Progenitor cell of endocrine pancreas (in vitro differentiated cells): Measurements from ENCODE around the gene CROCC2. TPM values are rescaled to one million over a fixed set of nuclear protein-coding genes. Genes with fewer than 3 reads are reported as not detected.

Experiments used
- DNase-seq: peaks from one replicate; pipeline ENCODE4 v3.0.0; 2021; ENCODE audit warnings: low spot score; ENCODE audit not compliant: unreplicated experiment
- H3K27ac Mint-ChIP-seq: 2 replicates; pipeline ENCODE4 v1.8.0; 2021; ENCODE audit warnings: mild to moderate bottlenecking, moderate library complexity, mixed read lengths
- H3K27me3 Mint-ChIP-seq: 2 replicates; pipeline ENCODE4 v1.8.0; 2021; ENCODE audit warnings: mixed read lengths
- H3K36me3 Mint-ChIP-seq: 2 replicates; pipeline ENCODE4 v1.8.0; 2022; ENCODE audit warnings: mixed read lengths; ENCODE audit not compliant: insufficient read depth
- H3K4me1 Mint-ChIP-seq: 2 replicates; pipeline ENCODE4 v1.8.0; 2021; ENCODE audit warnings: low read depth, mixed read lengths
- H3K4me3 Mint-ChIP-seq: 2 replicates; pipeline ENCODE4 v1.8.0; 2021; ENCODE audit warnings: low read depth, mild to moderate bottlenecking, moderate library complexity, mixed read lengths
- H3K9me3 Mint-ChIP-seq: 2 replicates; pipeline ENCODE4 v1.8.0; 2021; ENCODE audit warnings: low read depth, mixed read lengths
- CTCF ChIP-seq: fragments of 200-600 bp; sonication (generic); IDR thresholded peaks from one replicate; pipeline ENCODE4 v1.5.0; 2021; ENCODE audit warnings: antibody characterized with exemption, mild to moderate bottlenecking; ENCODE audit not compliant: unreplicated experiment
- total RNA-seq: library from RNA; stranded (reverse); gene quantifications from 2 replicates; pipeline ENCODE4 v1.2.1, GENCODE V29; 2021

CROCC2 gene
- total RNA-seq, 1 donor from 2014 or later = 0.36 TPM

DNA sequence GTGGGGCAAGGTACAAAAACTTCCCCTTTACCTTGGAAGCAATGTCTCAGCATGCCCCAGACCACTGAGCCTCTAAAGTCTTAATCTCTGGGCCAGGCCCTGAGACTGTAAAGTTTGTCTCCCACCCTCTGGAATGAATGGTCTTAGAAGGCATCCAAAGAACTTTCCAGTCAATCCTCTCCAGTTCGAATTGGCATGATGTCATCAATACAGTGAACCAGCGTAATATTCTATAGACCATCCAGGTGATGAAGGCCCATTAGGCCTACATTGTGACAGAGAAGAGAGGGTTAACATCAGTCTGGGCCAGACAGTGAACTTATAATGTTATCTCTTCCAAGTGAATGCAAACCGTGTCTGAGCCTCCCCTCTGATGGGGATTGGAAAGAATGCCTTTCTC, 21.4 kb upstream of the CROCC2 start:
- no peak overlapping the region for H3K4me3 Mint-ChIP-seq
- DNase-seq = no peak
- no peak for TF ChIP-seq CTCF
- no peaks in the 10 kb centered on the region for H3K9me3 Mint-ChIP-seq
- no peaks in the 10 kb centered on the region for H3K27me3 Mint-ChIP-seq
- H3K36me3 Mint-ChIP-seq = no peaks in the 10 kb centered on the region
- H3K4me1 Mint-ChIP-seq = peaks cover 9% of the 10 kb centered on the region
- no peak overlapping the region for H3K27ac Mint-ChIP-seq

- no peak overlapping the region for H3K4me3 Mint-ChIP-seq
- H3K4me1 Mint-ChIP-seq = peaks cover 9% of the 10 kb centered on the region
Observed at GRCh38 chr2:240885566-240885965, 20.6 kb upstream of the CROCC2 start.

GRCh38 chr2:240886023-240886565, 20.0 kb upstream of the CROCC2 start:
- Mint-ChIP-seq H3K4me3 (no peak overlapping the region), H3K27ac (no peak overlapping the region), H3K4me1 (peaks cover 9% of the 10 kb centered on the region), H3K9me3 (no peaks in the 10 kb centered on the region), H3K27me3 (no peaks in the 10 kb centered on the region), H3K36me3 (no peaks in the 10 kb centered on the region)
- DNase-seq = no peak
- no peak for TF ChIP-seq CTCF

More at GRCh38 chr2:240885566-240885965, 20.6 kb upstream of the CROCC2 start:
- Mint-ChIP-seq H3K27ac (no peak overlapping the region), H3K27me3 (no peaks in the 10 kb centered on the region), H3K9me3 (no peaks in the 10 kb centered on the region), H3K36me3 (no peaks in the 10 kb centered on the region)
- no peak for DNase-seq
- TF ChIP-seq CTCF = no peak

- no peak for TF ChIP-seq CTCF
- H3K27me3 Mint-ChIP-seq = no peaks in the 10 kb centered on the region
- H3K27ac Mint-ChIP-seq = no peak overlapping the region
- no peaks in the 10 kb centered on the region for H3K36me3 Mint-ChIP-seq
- H3K9me3 Mint-ChIP-seq = no peaks in the 10 kb centered on the region
- peaks cover 7% of the 10 kb centered on the region for H3K4me1 Mint-ChIP-seq
- no peak overlapping the region for H3K4me3 Mint-ChIP-seq
- DNase-seq = no peak
Observed at GRCh38 chr2:240886678-240887609, 19.2 kb upstream of the CROCC2 start.

GRCh38 chr2:240887631-240888030, 18.5 kb upstream of the CROCC2 start:
- Mint-ChIP-seq H3K27me3 (no peaks in the 10 kb centered on the region), H3K4me3 (no peak overlapping the region), H3K27ac (no peak overlapping the region), H3K36me3 (no peaks in the 10 kb centered on the region), H3K9me3 (no peaks in the 10 kb centered on the region), H3K4me1 (peaks cover 3% of the 10 kb centered on the region)
- no peak for TF ChIP-seq CTCF
- no peak for DNase-seq
